IMR-90 (cell line): ENCODE results near the gene SCP2D1. TPM values are rescaled to one million over a fixed set of nuclear protein-coding genes. Genes with fewer than 3 reads are reported as not detected.

ENCODE experiments used
- ATAC-seq: fragments of 200-7000 bp; cut with Tn5 transposase; 2 replicates; pipeline ENCODE4 v1.9.1; 2020; ENCODE audit warnings: low read depth, mild to moderate bottlenecking, moderate library complexity
- BruUV-seq: library from RNA; stranded (reverse); fragments of 400-500 nt; replicated peaks from 2 replicates; lab custom pipeline; 2021; lab: Mats Ljungman, UMichigan
- CTCF ChIA-PET: fragments of 300-600 bp; formaldehyde crosslinking; extraction: SDS; loops from one replicate; lab custom pipeline; 2021; ENCODE audit warnings: antibody characterized with exemption; lab: Yijun Ruan, JAX
- POLR2A ChIA-PET: fragments of 300-600 bp; sonication (Branson Sonifier 250); formaldehyde crosslinking; loops from one replicate; lab custom pipeline; 2022; ENCODE audit warnings: antibody characterized with exemption; ENCODE audit not compliant: unreplicated experiment; lab: Charles Lee
- DNase-seq: peaks from one replicate; pipeline ENCODE4 v3.0.0; 2013
- H2AFZ ChIP-seq: replicated peaks from 2 replicates; pipeline ENCODE3; 2013; ENCODE audit warnings: low read length, mild to moderate bottlenecking; ENCODE audit not compliant: poor library complexity
- H2AK5ac ChIP-seq: 2 replicates; pipeline ENCODE4 v1.6.1; 2013; ENCODE audit warnings: low read depth, low read length, inconsistent platforms
- H2AK9ac ChIP-seq: replicated peaks from 2 replicates; pipeline ENCODE3; 2013; ENCODE audit warnings: mild to moderate bottlenecking, low read depth, low read length, moderate library complexity; ENCODE audit not compliant: poor library complexity
- H2BK120ac ChIP-seq: 2 replicates; pipeline ENCODE4 v1.6.1; 2013; ENCODE audit warnings: low read depth, low read length, inconsistent platforms
- H2BK15ac ChIP-seq: 3 replicates; pipeline ENCODE4 v1.6.1; 2013; ENCODE audit warnings: low read depth, low read length, inconsistent platforms
- H2BK20ac ChIP-seq: 2 replicates; pipeline ENCODE4 v1.6.1; 2013; ENCODE audit warnings: low read depth, mild to moderate bottlenecking, inconsistent platforms, low read length, moderate library complexity
- H2BK5ac ChIP-seq: 2 replicates; pipeline ENCODE4 v1.6.1; 2013; ENCODE audit warnings: mild to moderate bottlenecking, low read depth, low read length, inconsistent platforms; ENCODE audit not compliant: poor library complexity, severe bottlenecking
- H3K14ac ChIP-seq: replicated peaks from 2 replicates; pipeline ENCODE4 v1.6.1; 2013; ENCODE audit warnings: low read depth, low read length, inconsistent platforms
- H3K18ac ChIP-seq: 2 replicates; pipeline ENCODE4 v1.6.1; 2013; ENCODE audit warnings: low read depth, low read length, control low read depth
- H3K23ac ChIP-seq: 2 replicates; pipeline ENCODE4 v1.6.1; 2013; ENCODE audit warnings: low read depth, low read length, inconsistent platforms
- H3K27ac ChIP-seq: 2 replicates; pipeline ENCODE4 v1.5.1; 2013; ENCODE audit warnings: mild to moderate bottlenecking, control low read depth, low read length; ENCODE audit not compliant: insufficient read depth
- H3K27me3 ChIP-seq: 2 replicates; pipeline ENCODE4 v1.6.1; 2013; ENCODE audit warnings: low read length; ENCODE audit not compliant: control insufficient read depth, insufficient read depth
- H3K36me3 ChIP-seq: 2 replicates; pipeline ENCODE4 v1.6.1; 2013; ENCODE audit warnings: low read length, mixed read lengths; ENCODE audit not compliant: control insufficient read depth, insufficient read depth
- H3K4ac ChIP-seq: 2 replicates; pipeline ENCODE4 v1.6.1; 2013; ENCODE audit warnings: low read depth, low read length, inconsistent platforms
- H3K4me1 ChIP-seq: 2 replicates; pipeline ENCODE4 v1.6.1; 2013; ENCODE audit warnings: low read length, mixed read lengths; ENCODE audit not compliant: control insufficient read depth, insufficient read depth
- H3K4me2 ChIP-seq: 2 replicates; pipeline ENCODE4 v1.6.1; 2013; ENCODE audit warnings: low read depth, mild to moderate bottlenecking, control low read depth, low read length, moderate library complexity
- H3K4me3 ChIP-seq: 2 replicates; pipeline ENCODE4 v1.5.1; 2013; ENCODE audit warnings: low read depth, mild to moderate bottlenecking, control low read depth, low read length, moderate library complexity; ENCODE audit not compliant: insufficient read depth
- H3K56ac ChIP-seq: 2 replicates; pipeline ENCODE4 v1.6.1; 2013; ENCODE audit warnings: low read length, inconsistent platforms; ENCODE audit not compliant: insufficient read depth; ENCODE audit errors: extremely low read depth
- H3K79me1 ChIP-seq, 2 experiments: 2 replicates each; pipeline ENCODE4 v1.6.1; 2013; ENCODE audit warnings: low read length in 2 of 2, inconsistent platforms in 1 of 2, low read depth in 1 of 2
- H3K9ac ChIP-seq: 2 replicates; pipeline ENCODE4 v1.6.1; 2013; ENCODE audit warnings: low read depth, low read length, control low read depth
- H3K9me1 ChIP-seq: 2 replicates; pipeline ENCODE4 v1.6.1; 2013; ENCODE audit warnings: low read length, inconsistent platforms; ENCODE audit not compliant: insufficient read depth
- H3K9me3 ChIP-seq: 2 replicates; pipeline ENCODE4 v1.6.1; 2013; ENCODE audit warnings: low read length; ENCODE audit not compliant: control insufficient read depth, insufficient read depth
- H4K20me1 ChIP-seq: 2 replicates; pipeline ENCODE4 v1.6.1; 2013; ENCODE audit warnings: low read length, inconsistent platforms; ENCODE audit not compliant: insufficient read depth
- H4K5ac ChIP-seq: 2 replicates; pipeline ENCODE4 v1.6.1; 2013; ENCODE audit warnings: mild to moderate bottlenecking, low read depth, low read length, control low read depth
- H4K8ac ChIP-seq, 2 experiments: 2 replicates each; pipeline ENCODE4 v1.6.1; 2013; ENCODE audit warnings: low read depth in 2 of 2, low read length in 2 of 2, control low read depth in 1 of 2, inconsistent platforms in 1 of 2
- H4K91ac ChIP-seq: 2 replicates; pipeline ENCODE4 v1.6.1; 2013; ENCODE audit warnings: low read depth, low read length, inconsistent platforms; ENCODE audit not compliant: insufficient read depth
- BHLHE40 ChIP-seq: fragments of 150-350 bp; IDR thresholded peaks from 2 replicates; pipeline ENCODE4 v1.6.1; 2016; ENCODE audit warnings: mild to moderate bottlenecking, low read depth, low read length
- CEBPB ChIP-seq: IDR thresholded peaks from 2 replicates; pipeline ENCODE4 v1.6.1; 2012; ENCODE audit warnings: low read depth, low read length, improper control_type of control experiment
- CHD1 ChIP-seq: IDR thresholded peaks from 2 replicates; pipeline ENCODE4 v1.6.1; 2012; ENCODE audit warnings: low read depth, low read length, improper control_type of control experiment
- FOS ChIP-seq: fragments of 150-350 bp; IDR thresholded peaks from 2 replicates; pipeline ENCODE4 v1.6.1; 2016; ENCODE audit warnings: low read depth, low read length
- MAFK ChIP-seq: IDR thresholded peaks from 2 replicates; pipeline ENCODE4 v1.6.1; 2012; ENCODE audit warnings: low read depth, low read length, improper control_type of control experiment
- MAZ ChIP-seq: IDR thresholded peaks from 2 replicates; pipeline ENCODE4 v1.6.1; 2012; ENCODE audit warnings: low read depth, mild to moderate bottlenecking, low read length, improper control_type of control experiment, moderate library complexity, borderline replicate concordance
- MXI1 ChIP-seq: IDR thresholded peaks from 2 replicates; pipeline ENCODE4 v1.6.1; 2012; ENCODE audit warnings: low read depth, mild to moderate bottlenecking, low read length, moderate library complexity, borderline replicate concordance
- NFE2L2 ChIP-seq: fragments of 150-350 bp; IDR thresholded peaks from 2 replicates; pipeline ENCODE4 v1.6.1; 2016; ENCODE audit warnings: low read depth, mild to moderate bottlenecking, low read length
- POLR2A ChIP-seq: IDR thresholded peaks from 2 replicates; pipeline ENCODE4 v1.6.1; 2012; ENCODE audit warnings: mild to moderate bottlenecking, low read depth, low read length
- RAD21 ChIP-seq: IDR thresholded peaks from 2 replicates; pipeline ENCODE4 v1.6.1; 2012; ENCODE audit warnings: low read length, improper control_type of control experiment
- RCOR1 ChIP-seq: IDR thresholded peaks from 2 replicates; pipeline ENCODE4 v1.6.1; 2012; ENCODE audit warnings: mild to moderate bottlenecking, low read length, improper control_type of control experiment; ENCODE audit not compliant: insufficient replicate concordance
- RFX5 ChIP-seq: IDR thresholded peaks from 2 replicates; pipeline ENCODE4 v1.8.0; 2012; ENCODE audit warnings: low read depth, mild to moderate bottlenecking, low read length, moderate library complexity
- SMC3 ChIP-seq: fragments of 150-350 bp; IDR thresholded peaks from 2 replicates; pipeline ENCODE4 v1.6.1; 2016; ENCODE audit warnings: low read depth, mild to moderate bottlenecking, antibody characterized with exemption, low read length, moderate library complexity
- WGBS, 2 experiments: methylation state at CpG; one replicate each; pipeline versions ENCODE4 v1.1.5 to v1.1.7; 2013; ENCODE audit warnings: missing lambda C conversion rate in 2 of 2; ENCODE audit not compliant: insufficient read length in 1 of 2; ENCODE audit errors: extremely low coverage in 2 of 2; 5-methylcytosine and 5-hydroxymethylcytosine counted together
- dilution Hi-C: fragments of 300-500 bp; cut with HindIII; formaldehyde crosslinking; loops from one replicate; pipeline ENCODE4 v1.14.3; 2018; ENCODE audit warnings: low sequenced_read_pairs; ENCODE audit not compliant: unreplicated experiment
- in situ Hi-C: fragments of 300-500 bp; cut with MboI; formaldehyde crosslinking; loops from 3 replicates; pipeline ENCODE4 v1.14.3; 2019; ENCODE audit warnings: low sequenced_read_pairs, inconsistent platforms, mixed read lengths
- intact Hi-C: fragments of 100-400 bp; cut with micrococcal nuclease; formaldehyde crosslinking; loops from 2 replicates; pipeline ENCODE4 v1.10.0; 2022
- polyA plus RNA-seq, 3 experiments: library from polyadenylated mRNA; depleted of rRNA; stranded (reverse); fragments of >200 nt; gene quantifications; 2 replicates each; pipeline ENCODE4 v1.2.3, GENCODE V29; 2012; ENCODE audit warnings: low replicate concordance in 1 of 3
- total RNA-seq: library from RNA; depleted of rRNA; stranded (reverse); fragments of >200 nt; gene quantifications from 2 replicates; pipeline ENCODE4 v1.2.3, GENCODE V29; 2012
- TF ChIP-seq, protein P1 (sequence below): conservative IDR thresholded peaks from 2 replicates; pipeline ENCODE4 v1.5.1; 2012; ENCODE audit warnings: mild to moderate bottlenecking, low read depth, low read length, improper control_type of control experiment
- TF ChIP-seq, protein P2 (sequence below): fragments of 150-350 bp; IDR thresholded peaks from 2 replicates; pipeline ENCODE4 v1.6.1; 2017; ENCODE audit warnings: mild to moderate bottlenecking, antibody characterized with exemption, low read length, low read depth
- TF ChIP-seq, protein P3 (sequence below): fragments of 150-350 bp; IDR thresholded peaks from 2 replicates; pipeline ENCODE4 v1.6.1; 2016; ENCODE audit warnings: low read depth, mild to moderate bottlenecking, low read length, moderate library complexity, borderline replicate concordance

SCP2D1 gene
- total and polyA plus RNA-seq, 2 of the 4 experiments (the other 2 are of a cell fraction): not detected

DNA sequence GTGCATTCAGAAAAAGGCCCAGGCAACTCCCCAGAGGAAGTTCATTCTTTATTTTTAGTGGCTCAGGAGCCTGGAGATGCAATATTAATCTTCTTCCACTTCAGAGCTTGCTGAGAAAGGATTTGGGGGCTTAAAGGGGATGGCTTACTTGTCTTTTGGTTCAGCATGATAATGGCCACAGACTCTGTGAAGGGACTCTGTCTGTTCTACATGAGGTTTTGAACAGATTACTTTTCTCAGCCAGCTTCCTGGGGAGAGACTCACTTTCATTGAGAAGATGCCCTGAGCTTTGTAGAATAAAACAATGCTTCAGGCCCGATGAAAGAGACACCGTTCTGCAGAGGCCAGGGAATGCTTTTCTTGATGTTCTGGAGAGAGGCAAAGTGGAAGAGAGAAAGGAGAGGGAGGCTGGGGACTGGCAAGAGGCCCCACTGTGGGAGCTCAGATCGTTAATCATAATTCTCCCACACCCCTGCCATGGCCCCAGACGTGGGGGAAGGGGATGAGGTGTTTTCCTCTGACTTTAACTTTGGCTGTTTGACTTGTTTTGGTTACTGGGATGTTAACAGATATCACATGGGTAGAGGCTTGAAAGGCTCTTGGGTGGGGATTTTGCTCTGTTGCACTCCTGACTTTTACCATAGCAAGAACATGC is 19.1 kb downstream of the SCP2D1 start:
- POLR2A ChIA-PET: no interaction called here
- in situ Hi-C loops: no loop called here
- Histone ChIP-seq H4K20me1 (no peaks in the 10 kb centered on the region), H2AFZ (no peak overlapping the region), H3K14ac (no peak overlapping the region), H3K18ac (no peak overlapping the region), H3K4me3 (no peak overlapping the region), H2BK120ac (no peak overlapping the region), H3K9ac (no peak overlapping the region), H2BK20ac (no peak overlapping the region), H4K91ac (no peak overlapping the region), H4K8ac (no peak overlapping the region), H3K23ac (no peak overlapping the region), H2AK5ac (no peak overlapping the region), H4K5ac (no peak overlapping the region), H3K9me1 (no peaks in the 10 kb centered on the region), H3K27me3 (no peaks in the 10 kb centered on the region), H3K27ac (no peak overlapping the region), H2AK9ac (no peak overlapping the region), H3K79me1 (no peaks in the 10 kb centered on the region), H3K9me3 (no peaks in the 10 kb centered on the region), H3K4me2 (no peak overlapping the region), H3K4me1 (no peaks in the 10 kb centered on the region), H2BK15ac (no peak overlapping the region), H2BK5ac (no peak overlapping the region), H3K4ac (no peak overlapping the region), H3K36me3 (no peaks in the 10 kb centered on the region), H3K56ac (no peak overlapping the region)
- no CpG with 5 or more reads among the region's 4 CpGs for WGBS, 2 experiments
- intact Hi-C loops: no loop called here
- no TSS peak for BruUV-seq
- CTCF ChIA-PET: no interaction called here
- dilution Hi-C loops: no loop called here
- TF ChIP-seq RFX5 (no peak), MAFK (no peak), RCOR1 (no peak), NFE2L2 (no peak), FOS (no peak), BHLHE40 (no peak), MAZ (no peak), CHD1 (no peak), POLR2A (no peak), CEBPB (no peak), MXI1 (no peak), SMC3 (no peak), RAD21 (no peak)
- TF ChIP-seq, protein P1, sequence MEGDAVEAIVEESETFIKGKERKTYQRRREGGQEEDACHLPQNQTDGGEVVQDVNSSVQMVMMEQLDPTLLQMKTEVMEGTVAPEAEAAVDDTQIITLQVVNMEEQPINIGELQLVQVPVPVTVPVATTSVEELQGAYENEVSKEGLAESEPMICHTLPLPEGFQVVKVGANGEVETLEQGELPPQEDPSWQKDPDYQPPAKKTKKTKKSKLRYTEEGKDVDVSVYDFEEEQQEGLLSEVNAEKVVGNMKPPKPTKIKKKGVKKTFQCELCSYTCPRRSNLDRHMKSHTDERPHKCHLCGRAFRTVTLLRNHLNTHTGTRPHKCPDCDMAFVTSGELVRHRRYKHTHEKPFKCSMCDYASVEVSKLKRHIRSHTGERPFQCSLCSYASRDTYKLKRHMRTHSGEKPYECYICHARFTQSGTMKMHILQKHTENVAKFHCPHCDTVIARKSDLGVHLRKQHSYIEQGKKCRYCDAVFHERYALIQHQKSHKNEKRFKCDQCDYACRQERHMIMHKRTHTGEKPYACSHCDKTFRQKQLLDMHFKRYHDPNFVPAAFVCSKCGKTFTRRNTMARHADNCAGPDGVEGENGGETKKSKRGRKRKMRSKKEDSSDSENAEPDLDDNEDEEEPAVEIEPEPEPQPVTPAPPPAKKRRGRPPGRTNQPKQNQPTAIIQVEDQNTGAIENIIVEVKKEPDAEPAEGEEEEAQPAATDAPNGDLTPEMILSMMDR: no peak
- TF ChIP-seq, protein P2, sequence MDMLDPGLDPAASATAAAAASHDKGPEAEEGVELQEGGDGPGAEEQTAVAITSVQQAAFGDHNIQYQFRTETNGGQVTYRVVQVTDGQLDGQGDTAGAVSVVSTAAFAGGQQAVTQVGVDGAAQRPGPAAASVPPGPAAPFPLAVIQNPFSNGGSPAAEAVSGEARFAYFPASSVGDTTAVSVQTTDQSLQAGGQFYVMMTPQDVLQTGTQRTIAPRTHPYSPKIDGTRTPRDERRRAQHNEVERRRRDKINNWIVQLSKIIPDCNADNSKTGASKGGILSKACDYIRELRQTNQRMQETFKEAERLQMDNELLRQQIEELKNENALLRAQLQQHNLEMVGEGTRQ: no peak
- TF ChIP-seq, protein P3, sequence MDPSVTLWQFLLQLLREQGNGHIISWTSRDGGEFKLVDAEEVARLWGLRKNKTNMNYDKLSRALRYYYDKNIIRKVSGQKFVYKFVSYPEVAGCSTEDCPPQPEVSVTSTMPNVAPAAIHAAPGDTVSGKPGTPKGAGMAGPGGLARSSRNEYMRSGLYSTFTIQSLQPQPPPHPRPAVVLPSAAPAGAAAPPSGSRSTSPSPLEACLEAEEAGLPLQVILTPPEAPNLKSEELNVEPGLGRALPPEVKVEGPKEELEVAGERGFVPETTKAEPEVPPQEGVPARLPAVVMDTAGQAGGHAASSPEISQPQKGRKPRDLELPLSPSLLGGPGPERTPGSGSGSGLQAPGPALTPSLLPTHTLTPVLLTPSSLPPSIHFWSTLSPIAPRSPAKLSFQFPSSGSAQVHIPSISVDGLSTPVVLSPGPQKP: no peak
- DNase-seq (no peak), ATAC-seq (no peak)
